SK-N-SH treated with all-trans-retinoic acid at 6 μM for 48 hours (cell line): ENCODE data around the gene SLC4A3.

Experiments used
- ATAC-seq: fragments of 200-7000 bp; cut with Tn5 transposase; 3 replicates; pipeline ENCODE4 v1.9.1; 2020; ENCODE audit warnings: mild to moderate bottlenecking, moderate library complexity
- ARNTL ChIP-seq: fragments of 450-650 bp; formaldehyde crosslinking; IDR thresholded peaks from 2 replicates; pipeline ENCODE4 v1.5.0; 2020; ENCODE audit warnings: low read depth, mild to moderate bottlenecking, moderate library complexity, borderline replicate concordance
- BACH2 ChIP-seq: fragments of 250-450 bp; sonication (Bioruptor Pico); IDR thresholded peaks from 2 replicates; pipeline ENCODE4 v1.9.0; 2021; ENCODE audit warnings: mild to moderate bottlenecking, borderline replicate concordance
- CSDC2 ChIP-seq: fragments of 250-450 bp; sonication (Bioruptor Pico); IDR thresholded peaks from 2 replicates; pipeline ENCODE4 v1.5.0; 2020; ENCODE audit warnings: mild to moderate bottlenecking, moderate library complexity
- ESRRG ChIP-seq: fragments of 250-450 bp; sonication (Bioruptor Pico); IDR thresholded peaks from 2 replicates; pipeline ENCODE4 v1.6.1; 2021; ENCODE audit warnings: mild to moderate bottlenecking
- GLIS3 ChIP-seq: fragments of 250-450 bp; sonication (Bioruptor Pico); IDR thresholded peaks from 2 replicates; pipeline ENCODE4 v1.5.0; 2020; ENCODE audit warnings: mild to moderate bottlenecking, moderate library complexity
- ISL1 ChIP-seq: fragments of 250-450 bp; sonication (Bioruptor Pico); IDR thresholded peaks from 2 replicates; pipeline ENCODE4 v2.1.2; 2022; ENCODE audit warnings: mild to moderate bottlenecking, moderate library complexity
- OSR1 ChIP-seq: fragments of 250-450 bp; sonication (Bioruptor Pico); IDR thresholded peaks from 2 replicates; pipeline ENCODE4 v1.8.0; 2022; ENCODE audit warnings: moderate library complexity, mild to moderate bottlenecking, inconsistent platforms
- PPARA ChIP-seq: fragments of 250-450 bp; sonication (Bioruptor Pico); IDR thresholded peaks from 2 replicates; pipeline ENCODE4 v1.5.0; 2020; ENCODE audit warnings: mild to moderate bottlenecking, borderline replicate concordance
- RARB ChIP-seq: fragments of 250-450 bp; sonication (Bioruptor Pico); IDR thresholded peaks from 2 replicates; pipeline ENCODE4 v1.8.0; 2021; ENCODE audit warnings: mild to moderate bottlenecking, moderate library complexity
- SNAI2 ChIP-seq: fragments of 250-450 bp; sonication (Bioruptor Pico); IDR thresholded peaks from 2 replicates; pipeline ENCODE4 v1.5.0; 2020; ENCODE audit warnings: mild to moderate bottlenecking, moderate library complexity
- TCF4 ChIP-seq: fragments of 250-450 bp; sonication (Bioruptor Pico); IDR thresholded peaks from 2 replicates; pipeline ENCODE4 v1.8.0; 2021; ENCODE audit warnings: mild to moderate bottlenecking, moderate library complexity, borderline replicate concordance
- TOX ChIP-seq: fragments of 250-450 bp; sonication (Bioruptor Pico); IDR thresholded peaks from 2 replicates; pipeline ENCODE4 v1.8.0; 2021; ENCODE audit warnings: mild to moderate bottlenecking, moderate library complexity, borderline replicate concordance
- ZC3H10 ChIP-seq: fragments of 250-450 bp; sonication (Bioruptor Pico); IDR thresholded peaks from 2 replicates; pipeline ENCODE4 v1.5.1; 2021; ENCODE audit warnings: mild to moderate bottlenecking, moderate library complexity
- ZFP3 ChIP-seq: fragments of 250-450 bp; sonication (Bioruptor Pico); IDR thresholded peaks from 2 replicates; pipeline ENCODE4 v1.5.0; 2020; ENCODE audit warnings: mild to moderate bottlenecking, moderate library complexity
- ZFP30 ChIP-seq: fragments of 450-650 bp; formaldehyde crosslinking; IDR thresholded peaks from 2 replicates; pipeline ENCODE4 v1.5.0; 2022; ENCODE audit warnings: mild to moderate bottlenecking, moderate library complexity
- ZNF8 ChIP-seq: fragments of 450-650 bp; formaldehyde crosslinking; IDR thresholded peaks from 2 replicates; pipeline ENCODE4 v1.5.0; 2020; ENCODE audit warnings: mild to moderate bottlenecking, moderate library complexity
- TF ChIP-seq, protein P1 (sequence below): fragments of 250-450 bp; sonication (Bioruptor Pico); IDR thresholded peaks from 2 replicates; pipeline ENCODE4 v1.5.1; 2020; ENCODE audit warnings: low read depth, mild to moderate bottlenecking, moderate library complexity
- TF ChIP-seq, protein P2 (sequence below): fragments of 250-450 bp; sonication (Bioruptor Pico); IDR thresholded peaks from 2 replicates; pipeline ENCODE4 v1.5.1; 2021; ENCODE audit warnings: mild to moderate bottlenecking, moderate library complexity
- TF ChIP-seq, protein P3 (sequence below): fragments of 250-450 bp; sonication (Bioruptor Pico); IDR thresholded peaks from 2 replicates; pipeline ENCODE4 v1.5.0; 2020; ENCODE audit warnings: mild to moderate bottlenecking, moderate library complexity
- TF ChIP-seq, protein P4 (sequence below): fragments of 250-450 bp; sonication (Bioruptor Pico); IDR thresholded peaks from 2 replicates; pipeline ENCODE4 v1.8.0; 2020; ENCODE audit warnings: mild to moderate bottlenecking, moderate library complexity, borderline replicate concordance
- TF ChIP-seq, protein P5 (sequence below): fragments of 250-450 bp; sonication (Bioruptor Pico); IDR thresholded peaks from 2 replicates; pipeline ENCODE4 v1.8.0; 2021; ENCODE audit warnings: low read depth, mild to moderate bottlenecking, moderate library complexity, borderline replicate concordance

The SLC4A3 gene

DNA sequence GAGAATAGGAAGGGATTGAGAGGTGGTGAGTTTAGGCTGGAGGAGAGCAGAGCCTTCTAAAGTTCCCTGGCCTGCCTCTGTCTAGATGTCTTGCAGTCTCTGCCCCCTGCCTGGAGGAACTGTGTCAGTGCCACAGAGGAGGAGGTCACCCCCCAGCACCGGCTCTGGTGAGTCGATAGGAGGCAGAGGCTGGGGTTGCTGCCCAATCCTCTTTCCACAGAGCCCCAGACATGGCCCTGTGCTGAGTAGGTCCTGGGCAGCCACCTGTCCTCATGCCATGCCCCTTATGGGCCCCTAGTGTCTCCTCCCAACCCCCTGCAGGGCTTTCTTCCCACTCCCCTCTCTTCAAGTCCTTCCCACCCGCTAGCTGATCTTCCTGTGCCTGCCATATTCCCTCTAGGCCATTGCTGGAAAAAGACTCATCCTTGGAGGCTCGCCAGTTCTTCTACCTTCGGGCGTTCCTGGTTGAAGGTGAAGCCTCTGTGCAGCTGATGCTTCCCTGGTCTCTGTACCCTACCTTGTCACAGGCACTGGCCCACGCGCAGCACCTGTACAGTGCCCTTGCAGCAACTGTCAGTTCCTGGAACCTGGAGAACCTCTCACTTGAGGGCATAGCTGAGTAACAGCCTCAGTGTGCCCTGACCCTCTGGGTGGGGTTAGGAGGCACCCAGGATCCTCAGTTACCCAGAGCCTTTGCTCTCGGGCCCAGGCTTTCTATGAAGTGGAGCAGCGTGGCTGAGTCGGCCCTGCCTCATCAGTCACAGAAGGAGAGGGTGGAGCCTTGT, 13.2 kb upstream of the SLC4A3 start:
- ATAC-seq: no peak
- TF ChIP-seq ZNF8 (CRISPR knock-in tag) (no peak), TCF4 (CRISPR knock-in tag) (no peak), CSDC2 (CRISPR knock-in tag) (no peak), ZFP30 (CRISPR knock-in tag) (no peak), ESRRG (CRISPR knock-in tag) (no peak), ZFP3 (CRISPR knock-in tag) (no peak), PPARA (CRISPR knock-in tag) (no peak), GLIS3 (CRISPR knock-in tag) (no peak), BACH2 (CRISPR knock-in tag) (no peak), SNAI2 (CRISPR knock-in tag) (no peak), RARB (no peak), ARNTL (CRISPR knock-in tag) (no peak)
- TF ChIP-seq, protein P1, sequence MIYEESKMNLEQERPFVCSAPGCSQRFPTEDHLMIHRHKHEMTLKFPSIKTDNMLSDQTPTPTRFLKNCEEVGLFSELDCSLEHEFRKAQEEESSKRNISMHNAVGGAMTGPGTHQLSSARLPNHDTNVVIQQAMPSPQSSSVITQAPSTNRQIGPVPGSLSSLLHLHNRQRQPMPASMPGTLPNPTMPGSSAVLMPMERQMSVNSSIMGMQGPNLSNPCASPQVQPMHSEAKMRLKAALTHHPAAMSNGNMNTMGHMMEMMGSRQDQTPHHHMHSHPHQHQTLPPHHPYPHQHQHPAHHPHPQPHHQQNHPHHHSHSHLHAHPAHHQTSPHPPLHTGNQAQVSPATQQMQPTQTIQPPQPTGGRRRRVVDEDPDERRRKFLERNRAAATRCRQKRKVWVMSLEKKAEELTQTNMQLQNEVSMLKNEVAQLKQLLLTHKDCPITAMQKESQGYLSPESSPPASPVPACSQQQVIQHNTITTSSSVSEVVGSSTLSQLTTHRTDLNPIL (CRISPR knock-in tag): no peak
- TF ChIP-seq, protein P2, sequence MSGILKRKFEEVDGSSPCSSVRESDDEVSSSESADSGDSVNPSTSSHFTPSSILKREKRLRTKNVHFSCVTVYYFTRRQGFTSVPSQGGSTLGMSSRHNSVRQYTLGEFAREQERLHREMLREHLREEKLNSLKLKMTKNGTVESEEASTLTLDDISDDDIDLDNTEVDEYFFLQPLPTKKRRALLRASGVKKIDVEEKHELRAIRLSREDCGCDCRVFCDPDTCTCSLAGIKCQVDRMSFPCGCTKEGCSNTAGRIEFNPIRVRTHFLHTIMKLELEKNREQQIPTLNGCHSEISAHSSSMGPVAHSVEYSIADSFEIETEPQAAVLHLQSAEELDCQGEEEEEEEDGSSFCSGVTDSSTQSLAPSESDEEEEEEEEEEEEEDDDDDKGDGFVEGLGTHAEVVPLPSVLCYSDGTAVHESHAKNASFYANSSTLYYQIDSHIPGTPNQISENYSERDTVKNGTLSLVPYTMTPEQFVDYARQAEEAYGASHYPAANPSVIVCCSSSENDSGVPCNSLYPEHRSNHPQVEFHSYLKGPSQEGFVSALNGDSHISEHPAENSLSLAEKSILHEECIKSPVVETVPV (CRISPR knock-in tag): no peak
- TF ChIP-seq, protein P3, sequence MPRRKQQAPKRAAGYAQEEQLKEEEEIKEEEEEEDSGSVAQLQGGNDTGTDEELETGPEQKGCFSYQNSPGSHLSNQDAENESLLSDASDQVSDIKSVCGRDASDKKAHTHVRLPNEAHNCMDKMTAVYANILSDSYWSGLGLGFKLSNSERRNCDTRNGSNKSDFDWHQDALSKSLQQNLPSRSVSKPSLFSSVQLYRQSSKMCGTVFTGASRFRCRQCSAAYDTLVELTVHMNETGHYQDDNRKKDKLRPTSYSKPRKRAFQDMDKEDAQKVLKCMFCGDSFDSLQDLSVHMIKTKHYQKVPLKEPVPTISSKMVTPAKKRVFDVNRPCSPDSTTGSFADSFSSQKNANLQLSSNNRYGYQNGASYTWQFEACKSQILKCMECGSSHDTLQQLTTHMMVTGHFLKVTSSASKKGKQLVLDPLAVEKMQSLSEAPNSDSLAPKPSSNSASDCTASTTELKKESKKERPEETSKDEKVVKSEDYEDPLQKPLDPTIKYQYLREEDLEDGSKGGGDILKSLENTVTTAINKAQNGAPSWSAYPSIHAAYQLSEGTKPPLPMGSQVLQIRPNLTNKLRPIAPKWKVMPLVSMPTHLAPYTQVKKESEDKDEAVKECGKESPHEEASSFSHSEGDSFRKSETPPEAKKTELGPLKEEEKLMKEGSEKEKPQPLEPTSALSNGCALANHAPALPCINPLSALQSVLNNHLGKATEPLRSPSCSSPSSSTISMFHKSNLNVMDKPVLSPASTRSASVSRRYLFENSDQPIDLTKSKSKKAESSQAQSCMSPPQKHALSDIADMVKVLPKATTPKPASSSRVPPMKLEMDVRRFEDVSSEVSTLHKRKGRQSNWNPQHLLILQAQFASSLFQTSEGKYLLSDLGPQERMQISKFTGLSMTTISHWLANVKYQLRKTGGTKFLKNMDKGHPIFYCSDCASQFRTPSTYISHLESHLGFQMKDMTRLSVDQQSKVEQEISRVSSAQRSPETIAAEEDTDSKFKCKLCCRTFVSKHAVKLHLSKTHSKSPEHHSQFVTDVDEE: no peak
- TF ChIP-seq, protein P4, sequence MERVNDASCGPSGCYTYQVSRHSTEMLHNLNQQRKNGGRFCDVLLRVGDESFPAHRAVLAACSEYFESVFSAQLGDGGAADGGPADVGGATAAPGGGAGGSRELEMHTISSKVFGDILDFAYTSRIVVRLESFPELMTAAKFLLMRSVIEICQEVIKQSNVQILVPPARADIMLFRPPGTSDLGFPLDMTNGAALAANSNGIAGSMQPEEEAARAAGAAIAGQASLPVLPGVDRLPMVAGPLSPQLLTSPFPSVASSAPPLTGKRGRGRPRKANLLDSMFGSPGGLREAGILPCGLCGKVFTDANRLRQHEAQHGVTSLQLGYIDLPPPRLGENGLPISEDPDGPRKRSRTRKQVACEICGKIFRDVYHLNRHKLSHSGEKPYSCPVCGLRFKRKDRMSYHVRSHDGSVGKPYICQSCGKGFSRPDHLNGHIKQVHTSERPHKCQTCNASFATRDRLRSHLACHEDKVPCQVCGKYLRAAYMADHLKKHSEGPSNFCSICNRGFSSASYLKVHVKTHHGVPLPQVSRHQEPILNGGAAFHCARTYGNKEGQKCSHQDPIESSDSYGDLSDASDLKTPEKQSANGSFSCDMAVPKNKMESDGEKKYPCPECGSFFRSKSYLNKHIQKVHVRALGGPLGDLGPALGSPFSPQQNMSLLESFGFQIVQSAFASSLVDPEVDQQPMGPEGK: no peak

DNA sequence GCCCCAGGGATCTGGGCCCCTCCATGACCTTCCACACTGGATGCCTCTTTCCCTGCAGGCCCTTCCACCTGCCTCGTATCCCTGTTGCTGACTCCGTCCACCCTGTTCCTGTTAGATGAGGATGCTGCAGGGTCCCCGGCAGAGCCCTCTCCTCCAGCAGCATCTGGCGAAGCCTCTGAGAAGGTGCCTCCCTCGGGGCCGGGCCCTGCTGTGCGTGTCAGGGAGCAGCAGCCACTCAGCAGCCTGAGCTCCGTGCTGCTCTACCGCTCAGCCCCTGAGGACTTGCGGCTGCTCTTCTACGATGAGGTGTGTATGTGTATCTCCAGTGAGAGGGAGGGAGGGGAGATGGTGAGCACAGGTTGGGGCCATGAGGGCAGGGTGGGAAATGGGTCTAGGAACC, 12.4 kb upstream of the SLC4A3 start:
- TF ChIP-seq, protein P5, sequence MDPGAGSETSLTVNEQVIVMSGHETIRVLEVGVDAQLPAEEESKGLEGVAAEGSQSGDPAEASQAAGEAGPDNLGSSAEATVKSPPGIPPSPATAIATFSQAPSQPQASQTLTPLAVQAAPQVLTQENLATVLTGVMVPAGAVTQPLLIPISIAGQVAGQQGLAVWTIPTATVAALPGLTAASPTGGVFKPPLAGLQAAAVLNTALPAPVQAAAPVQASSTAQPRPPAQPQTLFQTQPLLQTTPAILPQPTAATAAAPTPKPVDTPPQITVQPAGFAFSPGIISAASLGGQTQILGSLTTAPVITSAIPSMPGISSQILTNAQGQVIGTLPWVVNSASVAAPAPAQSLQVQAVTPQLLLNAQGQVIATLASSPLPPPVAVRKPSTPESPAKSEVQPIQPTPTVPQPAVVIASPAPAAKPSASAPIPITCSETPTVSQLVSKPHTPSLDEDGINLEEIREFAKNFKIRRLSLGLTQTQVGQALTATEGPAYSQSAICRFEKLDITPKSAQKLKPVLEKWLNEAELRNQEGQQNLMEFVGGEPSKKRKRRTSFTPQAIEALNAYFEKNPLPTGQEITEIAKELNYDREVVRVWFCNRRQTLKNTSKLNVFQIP (CRISPR knock-in tag): no peak
- TF ChIP-seq ISL1 (CRISPR knock-in tag) (no peak), TOX (CRISPR knock-in tag) (no peak), ZFP30 (CRISPR knock-in tag) (no peak), SNAI2 (CRISPR knock-in tag) (no peak), BACH2 (CRISPR knock-in tag) (no peak), ZC3H10 (CRISPR knock-in tag) (no peak), ESRRG (CRISPR knock-in tag) (no peak), ARNTL (CRISPR knock-in tag) (no peak), PPARA (CRISPR knock-in tag) (no peak), OSR1 (CRISPR knock-in tag) (no peak)
- TF ChIP-seq, protein P1 (CRISPR knock-in tag): no peak
- no peak for ATAC-seq
